ENCODE results near the gene EIF5AL1. TPM values are rescaled to one million over a fixed set of nuclear protein-coding genes. Genes with fewer than 3 reads are reported as not detected.

The EIF5AL1 gene
- total and polyA plus RNA-seq, 2 donors (not counting 1 experiment from before 2014, with no cell fraction given): 0.33 to 2.0 TPM

DNA sequence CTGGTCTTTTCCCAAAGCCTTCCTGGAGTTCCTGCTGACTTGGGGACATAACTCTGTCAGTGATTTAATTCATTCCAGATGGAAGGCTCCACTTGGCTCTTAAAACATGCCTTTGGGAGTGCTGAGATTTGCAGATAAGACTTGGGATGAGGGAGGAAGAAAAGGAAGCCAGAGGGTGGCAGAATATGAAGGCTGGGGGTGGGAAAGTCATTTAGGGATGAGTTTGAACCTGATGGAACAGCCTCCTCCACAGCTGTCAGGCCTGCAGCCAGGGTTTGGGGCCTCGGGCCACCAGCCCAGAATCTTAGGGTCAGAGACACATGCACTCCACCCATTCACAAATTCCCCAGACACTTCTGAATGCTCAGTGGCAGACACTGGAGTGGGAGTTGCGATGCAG lies 28.4 kb upstream of the EIF5AL1 start:
- no peaks in the 10 kb centered on the region for H4K20me1 ChIP-seq (ENCODE audit: control insufficient read depth, extremely low read depth, insufficient read depth, low read length)
- DNase-seq (ENCODE audit: low read depth in 2 of 2): peak; percentile 62 to 65
- H3K27ac ChIP-seq (ENCODE audit: insufficient read depth, low read length): peak overlapping the region; percentile 9
- H3K79me2 ChIP-seq (ENCODE audit: control insufficient read depth, insufficient read depth, low read length): no peaks in the 10 kb centered on the region
- peaks cover 23% of the 10 kb centered on the region for H3K4me1 ChIP-seq (ENCODE audit: control insufficient read depth, extremely low read depth, insufficient read depth, low read length)
- no peaks in the 10 kb centered on the region for H3K36me3 ChIP-seq (ENCODE audit: control insufficient read depth, insufficient read depth, low read length)
- TF ChIP-seq, protein P1, sequence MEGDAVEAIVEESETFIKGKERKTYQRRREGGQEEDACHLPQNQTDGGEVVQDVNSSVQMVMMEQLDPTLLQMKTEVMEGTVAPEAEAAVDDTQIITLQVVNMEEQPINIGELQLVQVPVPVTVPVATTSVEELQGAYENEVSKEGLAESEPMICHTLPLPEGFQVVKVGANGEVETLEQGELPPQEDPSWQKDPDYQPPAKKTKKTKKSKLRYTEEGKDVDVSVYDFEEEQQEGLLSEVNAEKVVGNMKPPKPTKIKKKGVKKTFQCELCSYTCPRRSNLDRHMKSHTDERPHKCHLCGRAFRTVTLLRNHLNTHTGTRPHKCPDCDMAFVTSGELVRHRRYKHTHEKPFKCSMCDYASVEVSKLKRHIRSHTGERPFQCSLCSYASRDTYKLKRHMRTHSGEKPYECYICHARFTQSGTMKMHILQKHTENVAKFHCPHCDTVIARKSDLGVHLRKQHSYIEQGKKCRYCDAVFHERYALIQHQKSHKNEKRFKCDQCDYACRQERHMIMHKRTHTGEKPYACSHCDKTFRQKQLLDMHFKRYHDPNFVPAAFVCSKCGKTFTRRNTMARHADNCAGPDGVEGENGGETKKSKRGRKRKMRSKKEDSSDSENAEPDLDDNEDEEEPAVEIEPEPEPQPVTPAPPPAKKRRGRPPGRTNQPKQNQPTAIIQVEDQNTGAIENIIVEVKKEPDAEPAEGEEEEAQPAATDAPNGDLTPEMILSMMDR (conservative IDR thresholded peaks at IDR 0.05 in 1 of 2, IDR thresholded peaks at IDR 0.05 in 1 of 2; ENCODE audit: low read depth in 1 of 2, low read length in 2 of 2): no peak
- TF ChIP-seq EZH2 (IDR thresholded peaks at IDR 0.05; ENCODE audit: low read length, missing control alignments): no peak
- H3K9ac ChIP-seq (ENCODE audit: insufficient read depth, low read length): no peak overlapping the region
- peak overlapping the region; percentile 5 for H2AFZ ChIP-seq (ENCODE audit: low read length)
- H3K4me2 ChIP-seq (ENCODE audit: extremely low read depth, insufficient read depth, low read length): no peak overlapping the region
- H3K4me3 ChIP-seq (replicated peaks in 1 of 4; ENCODE audit: control extremely low read depth in 1 of 4, insufficient read depth in 1 of 4, low read depth in 3 of 4, low read length in 4 of 4): no peak overlapping the region
- H3K9me3 ChIP-seq (ENCODE audit: control insufficient read depth, insufficient read depth, low read depth, low read length): no peaks in the 10 kb centered on the region
- H3K27me3 ChIP-seq (ENCODE audit: control insufficient read depth, insufficient read depth, low read length): no peaks in the 10 kb centered on the region

DNA sequence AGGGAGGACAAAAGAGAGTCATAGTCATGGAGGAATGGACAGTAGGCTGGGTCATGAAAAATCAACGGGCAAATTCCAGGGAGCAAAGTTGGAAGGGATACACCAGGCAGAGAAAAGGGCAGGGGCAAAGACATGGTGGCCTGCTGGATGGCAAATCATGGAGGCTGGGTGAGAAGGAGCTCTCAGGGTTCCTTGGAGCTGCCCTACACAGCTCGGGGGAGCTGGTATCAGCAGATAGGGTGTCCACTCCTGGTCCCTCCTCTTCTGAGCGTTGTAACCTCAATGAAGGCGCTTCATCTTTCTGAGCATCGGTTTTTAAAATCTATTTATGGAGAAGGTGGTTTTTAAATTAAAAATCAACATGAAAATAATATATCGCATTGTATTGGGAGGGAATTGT lies 27.9 kb upstream of the EIF5AL1 start:
- Histone ChIP-seq H3K36me3 (ENCODE audit: control insufficient read depth, insufficient read depth, low read length) (no peaks in the 10 kb centered on the region), H3K9me3 (ENCODE audit: control insufficient read depth, insufficient read depth, low read depth, low read length) (no peaks in the 10 kb centered on the region), H2AFZ (ENCODE audit: low read length) (no peak overlapping the region), H3K27me3 (ENCODE audit: control insufficient read depth, insufficient read depth, low read length) (no peaks in the 10 kb centered on the region), H4K20me1 (ENCODE audit: control insufficient read depth, extremely low read depth, insufficient read depth, low read length) (no peaks in the 10 kb centered on the region), H3K4me1 (ENCODE audit: control insufficient read depth, extremely low read depth, insufficient read depth, low read length) (peaks cover 25% of the 10 kb centered on the region), H3K27ac (ENCODE audit: insufficient read depth, low read length) (no peak overlapping the region), H3K79me2 (ENCODE audit: control insufficient read depth, insufficient read depth, low read length) (no peaks in the 10 kb centered on the region), H3K9ac (ENCODE audit: insufficient read depth, low read length) (no peak overlapping the region), H3K4me3 (replicated peaks in 1 of 4; ENCODE audit: control extremely low read depth in 1 of 4, insufficient read depth in 1 of 4, low read depth in 3 of 4, low read length in 4 of 4) (no peak overlapping the region), H3K4me2 (ENCODE audit: extremely low read depth, insufficient read depth, low read length) (no peak overlapping the region)
- DNase-seq (ENCODE audit: low read depth in 2 of 2): no peak
- TF ChIP-seq, protein P1 (conservative IDR thresholded peaks at IDR 0.05 in 1 of 2, IDR thresholded peaks at IDR 0.05 in 1 of 2; ENCODE audit: low read depth in 1 of 2, low read length in 2 of 2): no peak
- no peak for TF ChIP-seq EZH2 (IDR thresholded peaks at IDR 0.05; ENCODE audit: low read length, missing control alignments)

DNA sequence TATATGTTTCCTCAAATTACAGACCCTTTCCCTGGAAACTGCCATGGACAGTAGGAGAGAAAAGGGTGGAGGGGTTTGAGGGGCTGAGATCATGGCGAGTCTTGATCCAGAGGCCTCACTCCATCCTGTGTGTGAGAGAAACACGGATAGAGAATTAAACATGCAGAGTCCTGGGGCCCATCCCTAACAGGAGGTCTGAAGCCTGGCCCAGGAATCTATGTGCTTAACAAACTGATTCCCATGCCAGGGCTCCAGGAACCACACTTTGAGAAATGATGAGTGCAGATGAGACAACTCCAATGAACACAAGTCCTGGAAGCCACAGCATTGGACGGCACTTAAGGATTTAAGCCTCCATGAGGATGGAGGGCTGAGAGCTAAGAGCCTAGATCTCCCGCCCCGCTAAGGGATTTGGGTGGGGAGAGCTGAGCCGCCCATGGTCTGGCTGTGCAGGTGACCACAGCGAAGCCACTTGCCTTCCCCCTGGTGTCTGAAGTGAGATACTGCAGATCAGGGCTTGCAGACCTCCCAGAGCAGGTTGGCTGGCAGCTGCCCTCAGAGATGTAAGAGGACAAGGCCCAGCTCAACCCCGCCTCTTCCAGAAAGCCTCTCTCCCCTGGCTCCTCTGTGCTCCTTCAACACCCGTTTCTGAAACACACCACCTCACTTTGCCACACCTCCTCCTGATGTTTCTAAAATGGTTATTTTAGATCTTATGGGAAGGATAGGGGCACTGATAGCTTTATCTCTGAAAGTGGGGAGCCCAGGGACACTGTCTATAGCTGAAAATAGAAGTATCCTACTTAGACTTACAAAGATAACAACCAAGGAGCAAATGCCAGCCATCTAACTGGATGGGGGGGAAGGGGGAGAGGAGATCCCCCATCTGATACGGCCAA lies 24.8 kb upstream of the EIF5AL1 start:
- TF ChIP-seq, protein P1 (conservative IDR thresholded peaks at IDR 0.05 in 1 of 2, IDR thresholded peaks at IDR 0.05 in 1 of 2; ENCODE audit: low read depth in 1 of 2, low read length in 2 of 2): peak; percentile 48 to 58
- TF ChIP-seq EZH2 (IDR thresholded peaks at IDR 0.05; ENCODE audit: low read length, missing control alignments): no peak
- H3K79me2 ChIP-seq (ENCODE audit: control insufficient read depth, insufficient read depth, low read length): no peaks in the 10 kb centered on the region
- H4K20me1 ChIP-seq (ENCODE audit: control insufficient read depth, extremely low read depth, insufficient read depth, low read length): no peaks in the 10 kb centered on the region
- peaks cover 38% of the 10 kb centered on the region for H3K4me1 ChIP-seq (ENCODE audit: control insufficient read depth, extremely low read depth, insufficient read depth, low read length)
- no peak overlapping the region for H3K9ac ChIP-seq (ENCODE audit: insufficient read depth, low read length)
- H2AFZ ChIP-seq (ENCODE audit: low read length): peak overlapping the region; percentile 64
- peak overlapping the region; percentile 39 for H3K4me2 ChIP-seq (ENCODE audit: extremely low read depth, insufficient read depth, low read length)
- no peak overlapping the region for H3K4me3 ChIP-seq (replicated peaks in 1 of 4; ENCODE audit: control extremely low read depth in 1 of 4, insufficient read depth in 1 of 4, low read depth in 3 of 4, low read length in 4 of 4)
- no peaks in the 10 kb centered on the region for H3K36me3 ChIP-seq (ENCODE audit: control insufficient read depth, insufficient read depth, low read length)
- peak; percentile 53 to 69 for DNase-seq (ENCODE audit: low read depth in 2 of 2)
- H3K27me3 ChIP-seq (ENCODE audit: control insufficient read depth, insufficient read depth, low read length): no peaks in the 10 kb centered on the region
- peak overlapping the region; percentile 36 for H3K27ac ChIP-seq (ENCODE audit: insufficient read depth, low read length)
- no peaks in the 10 kb centered on the region for H3K9me3 ChIP-seq (ENCODE audit: control insufficient read depth, insufficient read depth, low read depth, low read length)
